Upper lobe of right lung (tissue), 1 donor: ENCODE data around the gene MSH3. TPM values are rescaled to one million over a fixed set of nuclear protein-coding genes. Genes with fewer than 3 reads are reported as not detected.

Source experiments
- ATAC-seq: fragments of 200-7000 bp; cut with Tn5 transposase; one replicate; pipeline ENCODE4 v1.9.1; 2020; ENCODE audit warnings: mild to moderate bottlenecking, moderate library complexity
- DNase-seq: peaks from one replicate; pipeline ENCODE4 v3.0.0-alpha.2; 2020
- H3K27ac ChIP-seq: fragments of 200-600 bp; one replicate; pipeline ENCODE4 v1.8.0; 2022
- H3K27me3 ChIP-seq: fragments of 200-600 bp; one replicate; pipeline ENCODE4 v1.8.0; 2022; ENCODE audit warnings: mild to moderate bottlenecking
- H3K36me3 ChIP-seq: fragments of 200-600 bp; one replicate; pipeline ENCODE4 v1.8.0; 2022
- H3K4me1 ChIP-seq: fragments of 200-600 bp; one replicate; pipeline ENCODE4 v1.8.0; 2022
- H3K4me3 ChIP-seq: fragments of 200-600 bp; one replicate; pipeline ENCODE4 v1.8.0; 2022; ENCODE audit warnings: mild to moderate bottlenecking
- H3K9me3 ChIP-seq: fragments of 200-600 bp; one replicate; pipeline ENCODE4 v1.8.0; 2022
- CTCF ChIP-seq: fragments of 200-600 bp; IDR thresholded peaks from one replicate; pipeline ENCODE4 v1.8.0; 2022; ENCODE audit warnings: antibody characterized with exemption
- intact Hi-C: fragments of 100-400 bp; cut with DNase I; formaldehyde crosslinking; loops from one replicate; pipeline ENCODE4 v1.11.0; 2022
- total RNA-seq: library from RNA; stranded (reverse); fragmentation: NEBNext Ultra II Directional; extraction: Animal tissue kit (Norgen Biotek cat#: 25700); gene quantifications from one replicate; pipeline ENCODE4 v1.2.1, GENCODE V29; 2021
- donor health status: DM: no; HTN: yes; CAD: no; lungs with severe emphysema.

The MSH3 gene
- total RNA-seq, 1 donor from 2014 or later = 13.7 TPM

- no peaks in the 10 kb centered on the region for H3K27me3 ChIP-seq
- H3K36me3 ChIP-seq = peaks cover 6% of the 10 kb centered on the region
- no peak for DNase-seq
- H3K4me1 ChIP-seq = no peaks in the 10 kb centered on the region
- intact Hi-C loops = no loop called here
- no peak for ATAC-seq
- no peak for TF ChIP-seq CTCF
- no peaks in the 10 kb centered on the region for H3K9me3 ChIP-seq
- no peak overlapping the region for H3K27ac ChIP-seq
- H3K4me3 ChIP-seq = no peak overlapping the region
Observed at GRCh38 chr5:80714570-80715298, 60.3 kb downstream of the MSH3 start.

- DNase-seq (no peak), ATAC-seq (no peak)
- no peaks in the 10 kb centered on the region for H3K9me3 ChIP-seq
- H3K4me3 ChIP-seq = no peak overlapping the region
- H3K36me3 ChIP-seq = peaks cover 8% of the 10 kb centered on the region
- H3K27ac ChIP-seq = no peak overlapping the region
- intact Hi-C loops = no loop called here
- no peak for TF ChIP-seq CTCF
- H3K4me1 ChIP-seq = no peaks in the 10 kb centered on the region
- no peaks in the 10 kb centered on the region for H3K27me3 ChIP-seq
Observed at GRCh38 chr5:80715887-80716286, 61.4 kb downstream of the MSH3 start.

- DNase-seq = no peak
- intact Hi-C loops = no loop called here
- H3K36me3 ChIP-seq = peaks cover 10% of the 10 kb centered on the region
- H3K27me3 ChIP-seq = no peaks in the 10 kb centered on the region
- no peaks in the 10 kb centered on the region for H3K9me3 ChIP-seq
- H3K27ac ChIP-seq = no peak overlapping the region
- no peak for TF ChIP-seq CTCF
- H3K4me1 ChIP-seq = no peaks in the 10 kb centered on the region
- H3K4me3 ChIP-seq = no peak overlapping the region
- no peak for ATAC-seq
Observed at GRCh38 chr5:80720181-80720580, 65.7 kb downstream of the MSH3 start.

GRCh38 chr5:80722916-80723315 is 68.5 kb downstream of the MSH3 start:
- H3K9me3 ChIP-seq = no peaks in the 10 kb centered on the region
- peaks cover 34% of the 10 kb centered on the region for H3K36me3 ChIP-seq
- no peak for TF ChIP-seq CTCF
- intact Hi-C loops = no loop called here
- DNase-seq (no peak), ATAC-seq (no peak)
- H3K27me3 ChIP-seq = no peaks in the 10 kb centered on the region
- no peaks in the 10 kb centered on the region for H3K4me1 ChIP-seq
- H3K27ac ChIP-seq = no peak overlapping the region
- no peak overlapping the region for H3K4me3 ChIP-seq

GRCh38 chr5:80725446-80725845 is 71.0 kb downstream of the MSH3 start:
- Histone ChIP-seq H3K27ac (no peak overlapping the region), H3K4me3 (no peak overlapping the region), H3K4me1 (no peaks in the 10 kb centered on the region), H3K27me3 (no peaks in the 10 kb centered on the region), H3K36me3 (peaks cover 37% of the 10 kb centered on the region), H3K9me3 (no peaks in the 10 kb centered on the region)
- no peak for ATAC-seq
- intact Hi-C loops = no loop called here
- no peak for DNase-seq
- TF ChIP-seq CTCF = no peak

GRCh38 chr5:80736730-80737129 is 82.3 kb downstream of the MSH3 start:
- Histone ChIP-seq H3K4me1 (no peaks in the 10 kb centered on the region), H3K27me3 (no peaks in the 10 kb centered on the region), H3K36me3 (peaks cover 3% of the 10 kb centered on the region), H3K4me3 (no peak overlapping the region), H3K9me3 (no peaks in the 10 kb centered on the region), H3K27ac (no peak overlapping the region)
- DNase-seq (no peak), ATAC-seq (no peak)
- TF ChIP-seq CTCF = no peak
- intact Hi-C loops = no loop called here
